MCF 10A (cell line): ENCODE data around the gene PAQR4. TPM values are rescaled to one million over a fixed set of nuclear protein-coding genes. Genes with fewer than 3 reads are reported as not detected.

ENCODE experiments used
- BruUV-seq: library from RNA; stranded (reverse); fragments of 400-500 nt; replicated peaks from 2 replicates; lab custom pipeline; 2021; lab: Mats Ljungman, UMichigan
- CTCF ChIA-PET: fragments of 300-600 bp; sonication (Branson Sonifier 250); formaldehyde crosslinking; extraction: SDS; loops from one replicate; lab custom pipeline; 2021; ENCODE audit warnings: antibody characterized with exemption, inconsistent platforms; lab: Yijun Ruan, JAX
- POLR2A ChIA-PET: fragments of 300-600, 350-650 bp; sonication (Branson Sonifier 250); formaldehyde crosslinking; extraction: SDS; loops from one replicate; lab custom pipeline; 2020; ENCODE audit warnings: antibody characterized with exemption, inconsistent platforms; lab: Yijun Ruan, JAX
- DNase-seq: peaks from one replicate; pipeline ENCODE4 v3.0.0-alpha.2; 2018; ENCODE audit not compliant: unreplicated experiment
- H3K27ac Mint-ChIP-seq: one replicate; pipeline ENCODE4 v1.8.0; 2022; ENCODE audit warnings: mild to moderate bottlenecking, low read depth, mixed read lengths; ENCODE audit not compliant: unreplicated experiment
- H3K27me3 Mint-ChIP-seq: one replicate; pipeline ENCODE4 v1.8.0; 2022; ENCODE audit warnings: mixed read lengths; ENCODE audit not compliant: insufficient read depth, unreplicated experiment
- H3K36me3 Mint-ChIP-seq: one replicate; pipeline ENCODE4 v1.8.0; 2022; ENCODE audit warnings: mild to moderate bottlenecking, moderate library complexity, mixed read lengths; ENCODE audit not compliant: insufficient read depth, unreplicated experiment
- H3K4me1 Mint-ChIP-seq: one replicate; pipeline ENCODE4 v1.8.0; 2022; ENCODE audit warnings: mixed read lengths; ENCODE audit not compliant: insufficient read depth, unreplicated experiment
- H3K4me3 Mint-ChIP-seq: one replicate; pipeline ENCODE4 v1.8.0; 2022; ENCODE audit warnings: mild to moderate bottlenecking, moderate library complexity, mixed read lengths; ENCODE audit not compliant: unreplicated experiment
- H3K9me3 Mint-ChIP-seq: one replicate; pipeline ENCODE4 v1.8.0; 2022; ENCODE audit warnings: mixed read lengths; ENCODE audit not compliant: unreplicated experiment
- intact Hi-C: fragments of 100-400 bp; cut with micrococcal nuclease; formaldehyde crosslinking; loops from 2 replicates; pipeline ENCODE4 v1.14.1; 2022
- total RNA-seq: library from RNA; stranded (reverse); gene quantifications from 2 replicates; pipeline ENCODE4 v1.2.3, GENCODE V29; 2022
- TF ChIP-seq, protein P1 (sequence below): fragments of 200-600 bp; IDR thresholded peaks from one replicate; pipeline ENCODE4 v1.8.0; 2022; ENCODE audit warnings: antibody characterized with exemption, mild to moderate bottlenecking; ENCODE audit not compliant: unreplicated experiment

PAQR4 gene
- total RNA-seq, 1 experiment from 2014 or later = 7.9 TPM

DNA sequence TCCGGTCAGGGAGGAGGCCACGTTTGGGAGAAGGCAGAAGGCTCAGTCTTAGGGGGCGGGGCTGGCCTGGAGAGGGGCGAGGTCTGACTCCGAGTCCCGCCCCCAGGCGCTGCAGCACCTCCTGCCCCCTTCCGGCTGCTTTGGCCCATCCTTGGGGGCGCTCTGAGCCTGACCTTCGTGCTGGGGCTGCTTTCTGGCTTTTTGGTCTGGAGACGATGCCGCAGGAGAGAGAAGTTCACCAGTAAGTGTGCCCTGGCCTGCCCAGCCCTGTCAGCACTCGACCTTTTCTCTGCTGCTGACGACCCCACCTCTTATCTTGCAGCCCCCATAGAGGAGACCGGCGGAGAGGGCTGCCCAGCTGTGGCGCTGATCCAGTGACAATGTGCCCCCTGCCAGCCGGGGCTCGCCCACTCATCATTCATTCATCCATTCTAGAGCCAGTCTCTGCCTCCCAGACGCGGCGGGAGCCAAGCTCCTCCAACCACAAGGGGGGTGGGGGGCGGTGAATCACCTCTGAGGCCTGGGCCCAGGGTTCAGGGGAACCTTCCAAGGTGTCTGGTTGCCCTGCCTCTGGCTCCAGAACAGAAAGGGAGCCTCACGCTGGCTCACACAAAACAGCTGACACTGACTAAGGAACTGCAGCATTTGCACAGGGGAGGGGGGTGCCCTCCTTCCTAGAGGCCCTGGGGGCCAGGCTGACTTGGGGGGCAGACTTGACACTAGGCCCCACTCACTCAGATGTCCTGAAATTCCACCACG is 52.5 kb downstream of the PAQR4 start:
- peak overlapping the region; percentile 82 for H3K4me3 Mint-ChIP-seq
- peak overlapping the region; percentile 94 for H3K27ac Mint-ChIP-seq
- CTCF ChIA-PET = interaction anchor here (0.6 to 5.1 kb wide), 8 partner anchors 10 to 981 kb away, joined by 3 to 28 read pairs (median 3); no protein-coding TSS in a partner anchor
- POLR2A ChIA-PET = interaction anchor here (0.6 to 5.0 kb wide), 24 partner anchors 9 to 696 kb away, joined by 3 to 41 read pairs (median 6); partner anchors contain the start of genes BICDL2, FLYWCH1, FLYWCH2 and KCTD5
- DNase-seq = peak; percentile 98
- TF ChIP-seq, protein P1, sequence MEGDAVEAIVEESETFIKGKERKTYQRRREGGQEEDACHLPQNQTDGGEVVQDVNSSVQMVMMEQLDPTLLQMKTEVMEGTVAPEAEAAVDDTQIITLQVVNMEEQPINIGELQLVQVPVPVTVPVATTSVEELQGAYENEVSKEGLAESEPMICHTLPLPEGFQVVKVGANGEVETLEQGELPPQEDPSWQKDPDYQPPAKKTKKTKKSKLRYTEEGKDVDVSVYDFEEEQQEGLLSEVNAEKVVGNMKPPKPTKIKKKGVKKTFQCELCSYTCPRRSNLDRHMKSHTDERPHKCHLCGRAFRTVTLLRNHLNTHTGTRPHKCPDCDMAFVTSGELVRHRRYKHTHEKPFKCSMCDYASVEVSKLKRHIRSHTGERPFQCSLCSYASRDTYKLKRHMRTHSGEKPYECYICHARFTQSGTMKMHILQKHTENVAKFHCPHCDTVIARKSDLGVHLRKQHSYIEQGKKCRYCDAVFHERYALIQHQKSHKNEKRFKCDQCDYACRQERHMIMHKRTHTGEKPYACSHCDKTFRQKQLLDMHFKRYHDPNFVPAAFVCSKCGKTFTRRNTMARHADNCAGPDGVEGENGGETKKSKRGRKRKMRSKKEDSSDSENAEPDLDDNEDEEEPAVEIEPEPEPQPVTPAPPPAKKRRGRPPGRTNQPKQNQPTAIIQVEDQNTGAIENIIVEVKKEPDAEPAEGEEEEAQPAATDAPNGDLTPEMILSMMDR = peak; percentile 19
- H3K4me1 Mint-ChIP-seq = peaks cover 23% of the 10 kb centered on the region
- H3K27me3 Mint-ChIP-seq = no peaks in the 10 kb centered on the region
- intact Hi-C loops = no loop called here
- TSS peak; percentile 72 for BruUV-seq
- no peaks in the 10 kb centered on the region for H3K9me3 Mint-ChIP-seq
- peaks cover 38% of the 10 kb centered on the region for H3K36me3 Mint-ChIP-seq

DNA sequence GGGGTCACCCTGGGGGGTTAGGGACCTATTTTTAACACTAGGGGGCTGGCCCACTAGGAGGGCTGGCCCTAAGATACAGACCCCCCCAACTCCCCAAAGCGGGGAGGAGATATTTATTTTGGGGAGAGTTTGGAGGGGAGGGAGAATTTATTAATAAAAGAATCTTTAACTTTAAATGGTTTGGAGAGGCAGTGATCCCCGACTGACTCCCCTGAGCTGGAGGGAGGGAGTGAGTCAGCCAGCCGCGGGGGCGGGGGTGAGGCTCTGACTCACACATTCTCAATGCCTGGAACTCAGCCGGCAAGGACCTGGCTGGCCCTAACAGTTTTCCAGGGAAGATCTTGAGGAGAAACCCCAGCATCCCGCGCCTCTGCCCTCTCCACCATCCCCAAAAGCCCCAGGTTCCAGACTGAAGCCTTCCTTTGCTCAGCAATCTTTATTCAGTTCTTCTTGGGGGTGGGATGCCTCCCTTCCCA is 53.1 kb downstream of the PAQR4 start:
- Mint-ChIP-seq H3K27me3 (no peaks in the 10 kb centered on the region), H3K9me3 (no peaks in the 10 kb centered on the region), H3K36me3 (peaks cover 43% of the 10 kb centered on the region), H3K27ac (peak overlapping the region; percentile 94), H3K4me1 (peaks cover 23% of the 10 kb centered on the region), H3K4me3 (peak overlapping the region; percentile 82)
- intact Hi-C loops = no loop called here
- CTCF ChIA-PET = interaction anchor here (0.6 to 5.1 kb wide), 8 partner anchors 9 to 104 kb away, joined by 3 to 28 read pairs (median 4); no protein-coding TSS in a partner anchor
- TF ChIP-seq, protein P1 = no peak
- BruUV-seq = no TSS peak
- POLR2A ChIA-PET = interaction anchor here (0.6 to 5.0 kb wide), 23 partner anchors 9 to 1265 kb away, joined by 3 to 41 read pairs (median 5); partner anchors contain the start of genes BICDL2, FLYWCH1, FLYWCH2 and KCTD5
- DNase-seq = peak; percentile 97

DNA sequence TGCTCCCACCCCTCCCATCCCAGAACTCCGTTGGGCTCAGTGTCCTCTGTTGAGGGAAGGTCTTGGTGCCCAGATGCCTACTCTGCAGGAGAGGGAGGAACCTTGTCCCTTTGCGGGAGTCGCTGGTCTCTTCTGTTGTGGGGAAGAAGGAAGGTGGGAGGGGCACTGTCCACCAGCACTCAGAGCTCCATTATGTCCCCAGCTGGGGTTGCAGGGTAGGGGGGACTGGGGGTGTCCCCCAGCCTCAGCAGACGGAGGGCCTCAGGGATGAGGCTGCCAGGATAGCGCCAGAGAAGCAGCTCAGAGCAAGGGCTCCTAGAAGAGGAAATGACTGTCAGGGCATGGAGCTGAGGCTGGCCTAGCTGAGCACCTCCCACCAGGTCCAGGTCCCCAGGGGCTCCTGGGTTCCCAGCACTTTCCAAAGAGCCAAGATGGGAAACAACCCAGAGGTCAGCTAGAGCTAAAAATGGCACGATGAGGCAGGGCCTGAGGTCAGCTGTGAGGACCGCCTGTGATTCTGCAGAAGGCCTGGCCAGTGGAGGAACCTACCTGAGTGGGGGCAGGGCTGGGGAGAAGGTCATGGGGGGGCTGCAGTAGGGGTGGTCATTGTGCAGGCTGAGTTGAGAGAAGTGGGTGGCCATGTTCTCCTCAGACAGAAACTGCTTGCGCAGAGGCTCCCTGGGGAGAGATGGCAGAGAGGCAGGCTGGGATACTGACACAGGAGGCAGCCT is 53.7 kb downstream of the PAQR4 start:
- CTCF ChIA-PET = interaction anchor here (0.6 to 5.1 kb wide), 9 partner anchors 9 to 107 kb away, joined by 3 to 28 read pairs (median 4); no protein-coding TSS in a partner anchor
- POLR2A ChIA-PET = interaction anchor here (0.6 to 5.0 kb wide), 19 partner anchors 12 to 1266 kb away, joined by 3 to 41 read pairs (median 5); partner anchors contain the start of genes BICDL2, FLYWCH1, FLYWCH2 and KREMEN2
- H3K4me1 Mint-ChIP-seq = peaks cover 23% of the 10 kb centered on the region
- intact Hi-C loops = no loop called here
- TF ChIP-seq, protein P1 = no peak
- H3K9me3 Mint-ChIP-seq = no peaks in the 10 kb centered on the region
- DNase-seq = peak; percentile 53
- no TSS peak for BruUV-seq
- peak overlapping the region; percentile 82 for H3K4me3 Mint-ChIP-seq
- H3K36me3 Mint-ChIP-seq = peaks cover 43% of the 10 kb centered on the region
- no peaks in the 10 kb centered on the region for H3K27me3 Mint-ChIP-seq
- peak overlapping the region; percentile 94 for H3K27ac Mint-ChIP-seq

Other genes starting within 250 kb of the PAQR4 start
- gene PRSS27, start 249.1 kb upstream of the PAQR4 start, total RNA-seq = 5.8 and 6.3 TPM in 2 replicates
- gene SRRM2, start 216.7 kb upstream of the PAQR4 start, total RNA-seq = 710 and 779 TPM in 2 replicates
- 438 and 504 TPM in 2 replicates for gene ELOB, start 192.1 kb upstream of the PAQR4 start, total RNA-seq
- not detected in 2 replicates for gene PRSS33, start 181.8 kb upstream of the PAQR4 start, total RNA-seq
- gene PRSS41, start 170.9 kb upstream of the PAQR4 start, total RNA-seq = not detected in 2 replicates
- gene PRSS21, start 152.1 kb upstream of the PAQR4 start, total RNA-seq = 16.4 TPM in 2 replicates
- gene ZG16B, start 139.0 kb upstream of the PAQR4 start, total RNA-seq = 4.0 and 6.9 TPM in 2 replicates
- gene PRSS22, start 111.2 kb upstream of the PAQR4 start, total RNA-seq = not detected in 2 replicates
- 24.4 and 27.7 TPM in 2 replicates for gene FLYWCH2, start 86.1 kb upstream of the PAQR4 start, total RNA-seq
- 76.3 and 86.2 TPM in 2 replicates for gene FLYWCH1, start 57.4 kb upstream of the PAQR4 start, total RNA-seq
- 0.42 TPM in 1 of 2 replicates, not detected in the other for gene KREMEN2, start 5.1 kb upstream of the PAQR4 start, total RNA-seq
- 16.9 and 34.7 TPM in 2 replicates for gene PKMYT1, start 11.1 kb downstream of the PAQR4 start, total RNA-seq
- gene CLDN9, start 43.6 kb downstream of the PAQR4 start, total RNA-seq = 0.39 and 0.44 TPM in 2 replicates
- gene CLDN6, start 48.8 kb downstream of the PAQR4 start, total RNA-seq = not detected in 2 replicates
- 436 and 641 TPM in 2 replicates for gene TNFRSF12A, start 51.0 kb downstream of the PAQR4 start, total RNA-seq
- 13.6 and 20.4 TPM in 2 replicates for gene HCFC1R1, start 54.6 kb downstream of the PAQR4 start, total RNA-seq
- gene THOC6, start 54.7 kb downstream of the PAQR4 start, total RNA-seq = 36.8 and 53.1 TPM in 2 replicates
- gene BICDL2, start 67.6 kb downstream of the PAQR4 start, total RNA-seq = 0.23 and 0.39 TPM in 2 replicates
- 0.26 and 0.64 TPM in 2 replicates for gene MMP25, start 77.2 kb downstream of the PAQR4 start, total RNA-seq
- gene IL32, start 96.3 kb downstream of the PAQR4 start, total RNA-seq = 24.0 and 29.8 TPM in 2 replicates
- 0.49 and 1.4 TPM in 2 replicates for gene ZSCAN10, start 129.9 kb downstream of the PAQR4 start, total RNA-seq
- 11.8 and 12.1 TPM in 2 replicates for gene ZNF205, start 143.2 kb downstream of the PAQR4 start, total RNA-seq
- gene ZNF213, start 165.7 kb downstream of the PAQR4 start, total RNA-seq = 19.7 and 20.7 TPM in 2 replicates
- gene OR1F1, start 218.9 kb downstream of the PAQR4 start, total RNA-seq = not detected in 2 replicates